ENCODE results near the gene KCNK15.

- TF ChIP-seq, protein P1, sequence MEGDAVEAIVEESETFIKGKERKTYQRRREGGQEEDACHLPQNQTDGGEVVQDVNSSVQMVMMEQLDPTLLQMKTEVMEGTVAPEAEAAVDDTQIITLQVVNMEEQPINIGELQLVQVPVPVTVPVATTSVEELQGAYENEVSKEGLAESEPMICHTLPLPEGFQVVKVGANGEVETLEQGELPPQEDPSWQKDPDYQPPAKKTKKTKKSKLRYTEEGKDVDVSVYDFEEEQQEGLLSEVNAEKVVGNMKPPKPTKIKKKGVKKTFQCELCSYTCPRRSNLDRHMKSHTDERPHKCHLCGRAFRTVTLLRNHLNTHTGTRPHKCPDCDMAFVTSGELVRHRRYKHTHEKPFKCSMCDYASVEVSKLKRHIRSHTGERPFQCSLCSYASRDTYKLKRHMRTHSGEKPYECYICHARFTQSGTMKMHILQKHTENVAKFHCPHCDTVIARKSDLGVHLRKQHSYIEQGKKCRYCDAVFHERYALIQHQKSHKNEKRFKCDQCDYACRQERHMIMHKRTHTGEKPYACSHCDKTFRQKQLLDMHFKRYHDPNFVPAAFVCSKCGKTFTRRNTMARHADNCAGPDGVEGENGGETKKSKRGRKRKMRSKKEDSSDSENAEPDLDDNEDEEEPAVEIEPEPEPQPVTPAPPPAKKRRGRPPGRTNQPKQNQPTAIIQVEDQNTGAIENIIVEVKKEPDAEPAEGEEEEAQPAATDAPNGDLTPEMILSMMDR (IDR thresholded peaks at IDR 0.05; ENCODE audit: low read length): no peak
- TF ChIP-seq EZH2 (optimal IDR thresholded peaks at IDR 0.05; ENCODE audit: low read depth, low read length) (no peak), EZH2phosphoT487 (IDR thresholded peaks at IDR 0.05; ENCODE audit: low read length) (no peak)
Observed at GRCh38 chr20:44768854-44769480, 23.3 kb downstream of the KCNK15 start.

Data from MM.1S (cell line).